Caco-2 (cell line): Measurements from ENCODE around the gene GALR3. TPM values are rescaled to one million over a fixed set of nuclear protein-coding genes. Genes with fewer than 3 reads are reported as not detected.

ENCODE experiments used
- BruUV-seq: library from RNA; stranded (reverse); fragments of 400-500 nt; replicated peaks from 2 replicates; lab custom pipeline; 2021; lab: Mats Ljungman, UMichigan
- CTCF ChIA-PET: fragments of 300-600 bp; sonication (Branson Sonifier 250); formaldehyde crosslinking; loops from one replicate; lab custom pipeline; 2022; ENCODE audit warnings: antibody characterized with exemption; lab: Charles Lee
- POLR2A ChIA-PET: fragments of 300-600 bp; sonication (Branson Sonifier 250); formaldehyde crosslinking; loops from one replicate; lab custom pipeline; 2022; ENCODE audit warnings: antibody characterized with exemption; lab: Charles Lee
- DNase-seq, 2 experiments: peaks; one replicate each; pipeline versions ENCODE4 v3.0.0 to v3.0.0-alpha.2; 2020 to 2022
- H3K27me3 ChIP-seq: replicated peaks from 2 replicates; pipeline ENCODE4 v1.6.0; 2011; ENCODE audit warnings: low read length; ENCODE audit not compliant: control insufficient read depth, insufficient read depth
- H3K36me3 ChIP-seq: 2 replicates; pipeline ENCODE4 v1.5.1; 2011; ENCODE audit warnings: low read length; ENCODE audit not compliant: control insufficient read depth, insufficient read depth
- H3K4me1 ChIP-seq: fragments of 250-450 bp; sonication (Bioruptor Pico); 2 replicates; pipeline ENCODE4 v1.5.1; 2020; ENCODE audit warnings: mild to moderate bottlenecking
- H3K4me3 ChIP-seq: 2 replicates; pipeline ENCODE4 v1.5.1; 2011; ENCODE audit warnings: low read depth, mild to moderate bottlenecking, control low read depth, low read length
- H3K9me3 ChIP-seq: fragments of 250-450 bp; sonication (Bioruptor Pico); 2 replicates; pipeline ENCODE4 v1.5.1; 2020; ENCODE audit warnings: mild to moderate bottlenecking, moderate library complexity
- H3K27ac Mint-ChIP-seq: one replicate; pipeline ENCODE4 v1.8.0; 2022; ENCODE audit warnings: mixed read lengths; ENCODE audit not compliant: unreplicated experiment
- H3K27me3 Mint-ChIP-seq: one replicate; pipeline ENCODE4 v1.8.0; 2022; ENCODE audit warnings: mixed read lengths; ENCODE audit not compliant: insufficient read depth, unreplicated experiment
- H3K36me3 Mint-ChIP-seq: one replicate; pipeline ENCODE4 v1.8.0; 2022; ENCODE audit warnings: mild to moderate bottlenecking, mixed read lengths; ENCODE audit not compliant: insufficient read depth, unreplicated experiment
- H3K4me1 Mint-ChIP-seq: one replicate; pipeline ENCODE4 v1.8.0; 2022; ENCODE audit warnings: low read depth, mixed read lengths; ENCODE audit not compliant: unreplicated experiment
- H3K4me3 Mint-ChIP-seq: one replicate; pipeline ENCODE4 v1.8.0; 2022; ENCODE audit warnings: mild to moderate bottlenecking, moderate library complexity, mixed read lengths; ENCODE audit not compliant: unreplicated experiment
- H3K9me3 Mint-ChIP-seq: one replicate; pipeline ENCODE4 v1.8.0; 2022; ENCODE audit warnings: mixed read lengths; ENCODE audit not compliant: unreplicated experiment
- CTCF ChIP-seq, 2 experiments: fragments of 200-600 bp in 1 of 2; IDR thresholded peaks; 1 replicate in 1 of 2; 2 replicates in 1 of 2; pipeline versions ENCODE4 v1.5.1 to v1.8.0; 2011 to 2022; ENCODE audit warnings: antibody characterized with exemption in 1 of 2, control low read depth in 1 of 2, inconsistent platforms in 1 of 2, low read depth in 1 of 2, low read length in 1 of 2, mild to moderate bottlenecking in 1 of 2, moderate library complexity in 1 of 2; ENCODE audit not compliant: insufficient read depth in 1 of 2, severe bottlenecking in 1 of 2, unreplicated experiment in 1 of 2
- intact Hi-C: fragments of 100-400 bp; cut with micrococcal nuclease; formaldehyde crosslinking; loops from one replicate; pipeline ENCODE4 v1.10.0; 2022; ENCODE audit not compliant: unreplicated experiment
- total RNA-seq: library from RNA; stranded (reverse); gene quantifications from 2 replicates; pipeline ENCODE4 v1.2.3, GENCODE V29; 2022

GALR3 gene
- total RNA-seq, 1 experiment from 2014 or later: 0.27 TPM

GRCh38 chr22:37812869-37813678 lies 10.1 kb upstream of the GALR3 start:
- Mint-ChIP-seq H3K27me3 (no peaks in the 10 kb centered on the region), H3K36me3 (peaks cover 71% of the 10 kb centered on the region), H3K27ac (no peak overlapping the region), H3K4me1 (no peaks in the 10 kb centered on the region), H3K9me3 (no peaks in the 10 kb centered on the region), H3K4me3 (no peak overlapping the region)
- Histone ChIP-seq H3K9me3 (no peaks in the 10 kb centered on the region), H3K27me3 (no peaks in the 10 kb centered on the region), H3K4me3 (no peak overlapping the region), H3K36me3 (peaks cover 1% of the 10 kb centered on the region), H3K4me1 (peaks cover 5% of the 10 kb centered on the region)
- DNase-seq: no peak
- ChIA-PET CTCF (no interaction called here), POLR2A (no interaction called here)
- intact Hi-C loops: no loop called here
- no peak for TF ChIP-seq CTCF (IDR thresholded peaks at IDR 0.05; ENCODE audit: insufficient read depth in 1 of 2, low read depth in 1 of 2, low read length in 1 of 2, severe bottlenecking in 1 of 2, unreplicated experiment in 1 of 2)
- BruUV-seq: no TSS peak

GRCh38 chr22:37815593-37815992 lies 7.6 kb upstream of the GALR3 start:
- H3K4me3 Mint-ChIP-seq: no peak overlapping the region

More at GRCh38 chr22:37815593-37815992, 7.6 kb upstream of the GALR3 start:
- Histone ChIP-seq H3K4me3 (no peak overlapping the region), H3K4me1 (peaks cover 9% of the 10 kb centered on the region), H3K27me3 (no peaks in the 10 kb centered on the region), H3K36me3 (peaks cover 1% of the 10 kb centered on the region), H3K9me3 (no peaks in the 10 kb centered on the region)
- BruUV-seq: no TSS peak
- CTCF ChIA-PET: no interaction called here
- Mint-ChIP-seq H3K27me3 (no peaks in the 10 kb centered on the region), H3K27ac (no peak overlapping the region), H3K9me3 (no peaks in the 10 kb centered on the region), H3K36me3 (peaks cover 56% of the 10 kb centered on the region), H3K4me1 (peaks cover 5% of the 10 kb centered on the region)
- intact Hi-C loops: no loop called here
- TF ChIP-seq CTCF (IDR thresholded peaks at IDR 0.05; ENCODE audit: insufficient read depth in 1 of 2, low read depth in 1 of 2, low read length in 1 of 2, severe bottlenecking in 1 of 2, unreplicated experiment in 1 of 2): no peak
- POLR2A ChIA-PET: no interaction called here
- no peak for DNase-seq
